Right forelimb (tissue), 1 donor: ENCODE measurements around the gene ZNF668.

Experiments used
- DNase-seq: peaks from one replicate; pipeline ENCODE4 v3.0.0-alpha.2; 2018

ZNF668 gene

DNA sequence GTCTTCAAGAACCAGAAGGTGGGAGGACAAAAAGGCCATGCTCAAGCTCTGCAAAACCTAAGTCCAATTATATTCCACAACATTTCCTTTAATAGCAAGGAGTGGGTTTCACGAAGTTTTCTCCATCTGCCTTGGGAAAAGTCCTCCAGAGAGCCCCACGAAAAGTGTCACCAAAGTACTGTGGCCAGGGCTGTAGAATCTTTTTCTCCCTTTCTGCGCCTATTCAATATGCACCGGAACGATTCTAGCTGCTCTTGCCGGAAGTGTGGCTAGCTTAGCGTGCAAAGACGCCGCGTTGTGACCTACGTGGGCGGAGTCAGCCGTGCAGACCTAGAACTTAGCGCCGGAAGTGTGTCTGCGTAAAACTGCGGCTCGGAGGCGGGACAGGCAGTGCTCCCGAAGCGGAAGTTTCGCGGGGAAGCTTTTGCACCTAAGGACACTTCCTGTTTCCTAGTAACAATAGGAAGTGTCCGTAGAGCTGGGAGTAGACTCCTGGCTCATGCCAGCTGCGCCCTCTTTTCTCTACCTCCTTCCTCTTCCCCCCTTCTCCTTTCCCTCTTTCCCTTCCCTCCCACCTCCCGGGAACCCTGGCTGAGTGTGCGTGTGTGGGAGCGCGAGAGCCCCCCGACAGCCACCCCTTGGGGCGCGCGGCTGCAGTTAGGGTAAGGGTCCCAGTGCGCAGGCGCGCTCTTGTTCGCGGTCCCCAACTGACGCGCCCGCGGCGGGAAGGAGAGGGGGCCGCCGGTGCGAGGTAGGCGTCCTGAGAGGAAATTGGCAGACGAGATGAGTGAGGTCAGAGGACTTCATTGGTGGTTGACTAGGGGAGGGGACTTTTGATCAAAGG is at the start of gene ZNF668, which contains the start of gene ZNF646:
Gene ZNF668 (minus strand): TSS at position 271 of the 844 bp plus-strand sequence. CDS start 9,781 bp downstream, outside the sequence.
Gene ZNF646 (plus strand): TSS at position 453 of the 844 bp plus-strand sequence. CDS start 1,903 bp downstream, outside the sequence.
- DNase-seq, result peak; percentile 97

DNA sequence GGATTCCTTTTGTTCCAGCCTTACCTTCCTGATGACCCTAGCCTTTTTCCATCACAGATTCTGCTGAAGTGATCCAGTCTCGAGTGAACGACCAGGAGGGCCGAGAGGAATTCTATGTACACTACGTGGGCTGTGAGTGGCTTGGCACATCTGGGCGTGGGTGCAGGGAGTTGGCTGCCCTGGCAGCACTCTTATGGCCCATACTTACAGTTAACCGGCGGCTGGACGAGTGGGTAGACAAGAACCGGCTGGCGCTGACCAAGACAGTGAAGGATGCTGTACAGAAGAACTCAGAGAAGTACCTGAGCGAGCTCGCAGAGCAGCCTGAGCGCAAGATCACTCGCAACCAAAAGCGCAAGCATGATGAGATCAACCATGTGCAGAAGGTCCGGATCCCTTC is 46.1 kb upstream of the ZNF668 start:
- no peak for DNase-seq

DNA sequence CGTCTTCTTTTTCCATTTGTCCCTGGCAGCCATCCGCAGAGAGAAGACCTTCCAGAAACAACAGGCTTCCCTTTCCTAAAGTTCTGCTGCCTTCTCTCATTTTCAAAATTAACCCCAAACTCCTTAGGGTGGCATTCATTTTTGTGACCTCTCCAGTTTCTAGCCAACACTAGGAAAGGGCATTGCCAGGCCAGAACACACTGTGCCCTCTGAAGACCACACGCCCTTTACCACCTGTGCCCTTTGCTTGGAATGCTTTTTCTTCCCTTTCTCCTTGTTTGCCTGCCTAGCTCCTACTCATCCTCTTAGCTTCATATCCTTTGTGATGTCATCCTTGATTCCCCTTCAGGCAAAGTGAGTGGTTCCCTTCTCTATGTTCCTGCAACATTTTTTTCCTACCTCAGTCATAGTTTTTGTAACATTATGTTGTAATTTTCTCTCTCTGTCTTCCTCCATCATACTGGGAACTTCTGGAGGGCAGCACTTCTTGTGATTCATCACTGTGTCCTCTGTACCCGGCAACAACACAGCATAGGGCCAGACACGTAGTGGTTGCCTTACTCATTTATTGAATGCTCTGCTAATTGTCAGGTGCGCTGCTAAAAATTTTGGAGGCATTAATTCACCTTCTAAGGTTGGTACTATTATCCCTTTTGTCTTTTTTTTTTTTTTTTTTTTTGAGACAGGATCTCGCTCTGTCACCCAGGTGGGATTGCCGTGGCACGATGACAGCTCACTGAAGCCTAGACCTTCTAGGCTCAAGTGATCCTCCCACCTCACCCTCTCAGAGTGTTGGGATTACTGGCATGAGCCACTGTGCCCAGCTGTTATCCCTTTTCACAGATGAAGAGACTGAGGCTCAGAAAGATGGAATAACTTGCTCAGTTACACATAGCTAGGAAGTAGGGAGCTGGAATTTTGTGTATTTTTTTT is 44.4 kb upstream of the ZNF668 start:
- DNase-seq, result no peak

DNA sequence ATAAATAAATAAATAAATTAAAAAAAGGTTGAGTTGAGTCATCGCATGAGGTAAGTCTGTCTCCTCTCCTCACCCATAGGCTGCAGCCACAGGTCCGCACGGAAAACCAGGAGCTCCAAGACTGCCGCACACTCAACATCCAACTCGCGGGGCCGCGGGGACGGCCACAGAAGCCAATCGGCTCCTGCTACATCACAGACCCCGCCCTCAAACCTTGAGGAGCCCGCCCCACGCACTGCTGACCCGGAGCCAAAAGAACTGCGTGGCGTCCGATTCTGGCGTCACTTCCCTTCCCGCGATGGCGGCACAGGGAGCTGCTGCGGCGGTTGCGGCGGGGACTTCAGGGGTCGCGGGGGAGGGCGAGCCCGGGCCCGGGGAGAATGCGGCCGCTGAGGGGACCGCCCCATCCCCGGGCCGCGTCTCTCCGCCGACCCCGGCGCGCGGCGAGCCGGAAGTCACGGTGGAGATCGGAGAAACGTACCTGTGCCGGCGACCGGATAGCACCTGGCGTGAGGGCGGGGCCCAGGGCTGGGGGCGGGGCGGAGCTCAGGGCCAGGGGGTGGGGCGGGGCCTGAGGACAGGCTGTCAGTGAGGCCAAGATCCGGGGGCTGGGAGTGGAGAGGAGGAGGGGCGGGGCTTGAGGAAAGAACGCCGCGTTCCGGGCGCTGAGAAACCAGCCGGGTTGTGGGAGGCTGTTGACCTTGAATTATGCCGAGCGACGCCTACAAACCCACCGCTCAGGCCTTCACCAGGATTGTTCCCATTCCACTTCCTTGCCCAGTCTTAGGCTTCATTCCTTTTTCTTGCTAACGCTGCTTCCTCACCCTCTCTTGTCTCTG is 43.6 kb upstream of the ZNF668 start, which contains the start of gene KAT8:
Gene KAT8 (plus strand): TSS at position 281 of the 839 bp plus-strand sequence. CDS start 18 bp downstream, at position 299.
- DNase-seq, result peak; percentile 99

DNA sequence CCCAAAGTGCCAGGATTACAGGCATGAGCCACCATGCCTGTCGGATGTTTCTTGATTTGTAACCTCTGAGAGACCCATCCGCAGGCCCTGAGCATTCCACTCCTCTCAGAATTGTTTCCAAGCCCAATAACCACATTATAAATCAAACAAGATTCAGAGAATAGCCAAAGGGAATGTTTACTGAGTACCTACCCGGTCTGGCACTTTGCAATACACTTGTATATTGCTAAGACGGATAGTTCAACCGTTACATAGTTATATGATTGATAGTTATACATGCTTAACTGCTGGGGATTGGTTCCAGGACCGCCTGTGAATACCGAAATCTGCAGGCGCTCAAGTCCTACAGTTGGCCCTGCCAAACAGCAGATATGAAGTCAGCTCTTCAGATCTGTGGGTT is 40.4 kb upstream of the ZNF668 start:
- no peak for DNase-seq

DNA sequence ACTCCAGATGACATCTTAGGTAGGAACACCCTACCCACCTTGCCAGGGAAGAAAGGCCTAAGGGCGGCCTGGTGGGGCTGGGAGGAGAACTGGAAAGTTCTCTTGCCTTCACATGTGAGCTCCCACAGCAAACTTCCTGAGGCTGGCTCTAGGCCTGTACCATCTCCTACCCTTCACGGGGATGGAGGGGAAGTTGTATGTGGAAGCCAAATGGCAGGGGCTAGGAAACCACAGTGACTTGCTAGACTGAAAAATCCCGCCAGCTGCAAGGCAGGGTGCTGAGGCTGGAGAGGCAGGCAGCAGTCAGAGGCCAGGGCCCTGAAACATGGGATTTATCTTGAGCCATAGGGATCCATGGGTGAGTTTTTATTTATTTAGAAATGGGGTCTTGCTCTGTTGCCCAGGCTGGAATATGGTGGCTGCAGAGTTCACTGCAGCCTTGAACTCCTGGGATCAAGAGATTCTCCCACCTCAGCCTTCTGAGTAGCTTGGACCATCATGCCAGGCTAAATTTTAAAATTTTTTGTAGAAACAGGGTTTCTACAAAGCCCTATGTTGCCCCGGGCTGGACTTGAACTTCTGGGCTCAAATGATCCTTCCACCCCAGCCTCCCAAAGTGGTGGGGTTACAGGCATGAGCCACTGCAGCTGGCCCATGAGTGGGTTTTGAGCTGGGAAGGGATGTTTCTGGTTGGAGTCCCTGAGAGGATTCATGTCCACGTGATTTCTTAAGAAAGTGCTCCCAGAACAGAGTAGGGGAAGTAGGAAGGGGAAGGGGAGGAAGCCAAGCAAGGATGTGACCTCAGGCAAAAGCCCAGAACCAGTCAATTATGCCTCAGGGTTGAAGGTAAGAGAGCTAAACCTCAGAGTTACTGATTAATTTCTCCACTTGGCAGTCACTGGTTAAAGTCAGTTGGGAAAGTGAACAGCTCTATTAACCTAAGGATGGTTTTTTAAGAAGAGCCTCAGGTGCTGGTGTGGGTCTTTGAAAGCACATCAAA is 39.4 kb upstream of the ZNF668 start:
- no peak for DNase-seq

DNA sequence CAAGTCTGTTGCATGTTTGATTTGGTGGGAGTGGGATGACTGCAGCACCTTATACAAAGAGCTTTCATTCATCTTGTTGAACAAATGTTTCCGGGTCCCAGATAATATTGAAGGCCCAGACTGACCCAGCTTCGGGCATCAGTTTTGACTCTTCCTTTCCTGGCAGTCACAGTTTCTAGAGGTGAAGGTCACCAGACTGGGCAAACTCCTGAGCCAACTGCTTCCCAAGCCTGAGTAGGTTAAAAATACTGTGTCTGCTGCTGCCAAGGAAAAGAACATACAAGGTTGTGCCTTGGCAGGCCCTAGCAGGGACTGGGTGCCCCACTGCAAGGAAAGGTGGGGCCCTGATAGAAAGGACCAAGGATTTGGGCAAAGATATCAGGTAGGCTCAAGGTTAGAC is 38.7 kb upstream of the ZNF668 start:
- no peak for DNase-seq

DNA sequence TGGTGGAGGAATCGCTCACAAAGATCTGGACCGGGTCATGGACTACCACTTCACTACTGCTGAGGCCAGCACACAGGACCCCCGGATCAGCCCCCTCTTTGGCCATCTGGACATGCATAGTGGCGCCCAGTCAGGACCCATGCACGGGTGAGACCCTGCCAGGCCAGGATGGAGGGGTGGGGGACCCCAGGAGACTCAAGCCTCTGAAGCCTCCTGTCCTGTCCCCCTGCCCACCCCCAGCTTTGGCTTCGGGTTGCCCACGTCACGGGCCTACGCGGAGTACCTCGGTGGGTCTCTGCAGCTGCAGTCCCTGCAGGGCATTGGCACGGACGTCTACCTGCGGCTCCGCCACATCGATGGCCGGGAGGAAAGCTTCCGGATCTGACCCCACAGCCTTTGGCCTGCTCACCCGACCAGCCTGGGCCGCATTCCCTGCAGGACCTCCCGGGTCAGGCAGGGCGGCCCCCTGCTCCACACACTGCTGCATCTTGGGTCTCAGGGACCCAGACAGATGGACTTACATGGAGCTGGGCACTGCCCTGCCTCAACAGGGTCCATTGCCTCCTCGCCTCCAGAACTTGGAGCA is 37.9 kb upstream of the ZNF668 start:
- no peak for DNase-seq

DNA sequence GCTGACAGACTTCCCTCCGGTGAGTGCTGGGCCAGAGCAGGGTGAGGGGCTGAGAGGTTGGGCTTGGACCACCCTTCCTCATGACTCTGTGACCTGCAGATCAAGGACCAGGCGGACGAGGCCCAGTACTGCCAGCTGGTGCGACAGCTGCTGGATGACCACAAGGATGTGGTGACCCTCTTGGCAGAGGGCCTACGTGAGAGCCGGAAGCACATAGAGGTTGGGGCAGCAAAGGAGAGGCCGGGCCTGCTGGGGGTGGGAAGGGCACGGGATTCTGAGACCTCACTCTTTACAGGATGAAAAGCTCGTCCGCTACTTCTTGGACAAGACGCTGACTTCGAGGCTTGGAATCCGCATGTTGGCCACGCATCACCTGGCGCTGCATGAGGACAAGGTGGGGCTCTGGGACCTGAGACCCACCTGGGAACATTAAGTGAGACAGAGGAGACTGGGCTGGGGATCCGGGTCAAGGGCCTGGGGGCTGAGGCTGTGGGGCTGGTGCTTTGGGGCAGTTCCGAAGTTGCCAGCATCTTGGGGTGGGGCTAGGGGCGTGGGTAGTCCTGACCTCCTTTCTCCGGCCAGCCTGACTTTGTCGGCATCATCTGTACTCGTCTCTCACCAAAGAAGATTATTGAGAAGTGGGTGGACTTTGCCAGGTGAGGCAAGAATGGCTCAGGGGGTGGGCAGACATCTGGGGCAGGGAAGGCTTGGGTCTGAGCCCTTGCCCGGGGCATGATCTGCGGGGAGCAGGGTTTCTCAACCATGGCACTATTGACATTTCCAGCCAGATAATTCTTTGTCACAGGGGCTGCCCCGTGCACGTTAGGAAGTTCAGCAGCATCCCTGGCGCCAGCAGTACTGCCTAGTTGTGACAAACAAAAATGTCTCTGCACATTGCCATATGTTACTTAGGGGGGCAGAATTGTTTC is 36.3 kb upstream of the ZNF668 start:
- DNase-seq, result no peak

DNA sequence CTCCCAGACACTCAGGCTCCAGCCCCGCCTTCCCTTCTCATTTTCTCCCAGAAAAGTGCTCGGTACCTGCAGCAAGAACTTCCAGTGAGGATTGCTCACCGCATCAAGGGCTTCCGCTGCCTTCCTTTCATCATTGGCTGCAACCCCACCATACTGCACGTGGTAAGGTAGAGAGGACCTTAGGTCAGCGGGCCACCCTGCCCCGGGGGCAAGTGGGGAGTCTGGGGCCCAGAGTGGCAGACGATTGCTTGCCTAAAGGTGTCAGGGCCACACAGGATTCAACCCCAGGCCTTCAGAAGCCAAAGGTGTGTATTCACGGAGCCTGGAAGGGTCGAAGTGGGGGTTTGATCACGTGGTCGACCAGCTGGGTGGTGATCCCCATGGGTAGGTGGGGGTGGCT is 35.6 kb upstream of the ZNF668 start:
- no peak for DNase-seq

DNA sequence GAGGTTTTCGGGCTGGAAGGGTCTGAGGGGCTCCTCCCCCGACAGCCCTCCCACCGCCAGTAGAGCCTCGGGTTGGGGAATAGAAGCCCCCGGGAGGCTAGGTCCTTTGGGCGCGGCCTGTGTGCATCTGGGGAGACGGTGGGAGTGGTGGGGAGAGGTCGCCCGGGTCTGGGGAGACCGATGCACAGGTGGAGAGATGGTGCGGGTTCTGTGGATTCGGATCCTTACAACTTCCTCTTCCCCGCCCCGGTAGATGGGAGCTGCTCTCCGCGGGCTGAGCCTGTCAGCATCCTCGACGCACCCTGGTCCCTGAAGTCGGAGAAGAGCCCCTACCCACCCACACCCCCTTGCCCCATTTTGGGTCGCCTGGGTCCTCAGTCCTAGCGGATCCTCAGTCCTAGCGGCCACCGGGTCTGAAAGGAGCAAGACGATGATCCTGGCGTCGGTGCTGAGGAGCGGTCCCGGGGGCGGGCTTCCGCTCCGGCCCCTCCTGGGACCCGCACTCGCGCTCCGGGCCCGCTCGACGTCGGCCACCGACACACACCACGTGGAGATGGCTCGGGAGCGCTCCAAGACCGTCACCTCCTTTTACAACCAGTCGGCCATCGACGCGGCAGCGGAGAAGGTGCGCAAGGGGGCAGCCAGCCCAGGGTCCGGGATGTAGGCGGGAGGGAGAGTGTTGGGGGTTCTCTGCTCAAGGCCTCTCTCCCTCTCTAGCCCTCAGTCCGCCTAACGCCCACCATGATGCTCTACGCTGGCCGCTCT is 34.9 kb upstream of the ZNF668 start:
- DNase-seq, result no peak

DNA sequence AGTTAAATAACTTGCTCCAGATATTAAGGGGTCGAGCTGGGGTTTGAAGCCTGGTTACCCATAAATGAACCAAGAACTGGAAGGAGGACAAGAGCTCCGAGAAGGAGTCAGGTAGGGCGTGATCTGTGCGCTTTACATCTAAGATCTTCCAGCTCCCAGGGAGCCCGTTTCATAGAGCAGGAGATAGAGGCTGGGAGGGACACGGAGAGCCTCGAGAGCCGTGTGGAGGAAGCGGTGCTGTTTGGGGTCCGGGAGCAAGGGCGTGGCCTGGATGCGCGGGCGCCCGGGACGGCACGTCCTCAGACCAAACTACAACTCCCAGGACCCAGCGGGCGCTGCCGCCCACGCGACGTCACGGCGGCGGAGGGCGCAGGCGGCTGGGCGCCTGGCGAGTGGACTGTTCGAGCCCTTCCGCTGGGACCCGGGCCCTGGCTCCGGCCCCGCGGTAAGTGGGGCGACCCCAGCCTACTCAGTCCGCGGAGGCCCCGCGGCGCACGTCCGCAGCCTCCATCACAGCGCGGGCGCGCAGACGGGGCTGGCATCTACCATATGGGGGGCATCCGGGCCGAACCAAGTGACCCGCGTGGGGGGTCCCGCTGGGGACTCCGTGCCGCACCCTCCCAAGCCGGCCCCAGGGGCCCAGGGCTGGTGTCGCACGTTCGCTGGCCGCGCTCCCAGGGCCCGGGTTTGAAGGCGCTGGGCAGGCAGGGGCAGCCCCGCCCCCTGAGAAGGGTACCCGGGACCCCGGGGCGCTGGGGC is 34.2 kb upstream of the ZNF668 start, which contains the start of gene BCKDK:
Gene BCKDK (plus strand): TSS at position 352 of the 759 bp plus-strand sequence. CDS start 838 bp downstream, outside the sequence.
- DNase-seq, result peak; percentile 81

DNA sequence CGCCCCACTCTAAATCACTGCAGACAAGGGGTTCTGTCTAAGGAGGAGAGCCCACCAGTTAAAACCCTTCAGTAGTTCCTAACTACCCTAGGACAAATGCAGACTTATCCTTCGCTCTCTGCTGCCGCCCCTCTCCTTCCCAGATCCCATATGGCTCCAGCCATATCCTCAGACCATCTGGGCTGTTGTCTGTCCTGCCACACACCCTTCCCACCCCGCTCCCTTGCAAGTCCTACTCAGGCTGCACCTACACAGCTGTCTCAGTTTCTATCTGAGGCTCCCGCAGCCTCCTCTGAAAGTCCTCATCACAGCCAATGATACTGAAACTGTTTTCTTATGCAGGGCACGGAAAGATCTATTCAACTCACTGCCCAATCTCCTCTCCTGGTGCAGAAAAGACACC is 33.4 kb upstream of the ZNF668 start:
- DNase-seq, result no peak

DNA sequence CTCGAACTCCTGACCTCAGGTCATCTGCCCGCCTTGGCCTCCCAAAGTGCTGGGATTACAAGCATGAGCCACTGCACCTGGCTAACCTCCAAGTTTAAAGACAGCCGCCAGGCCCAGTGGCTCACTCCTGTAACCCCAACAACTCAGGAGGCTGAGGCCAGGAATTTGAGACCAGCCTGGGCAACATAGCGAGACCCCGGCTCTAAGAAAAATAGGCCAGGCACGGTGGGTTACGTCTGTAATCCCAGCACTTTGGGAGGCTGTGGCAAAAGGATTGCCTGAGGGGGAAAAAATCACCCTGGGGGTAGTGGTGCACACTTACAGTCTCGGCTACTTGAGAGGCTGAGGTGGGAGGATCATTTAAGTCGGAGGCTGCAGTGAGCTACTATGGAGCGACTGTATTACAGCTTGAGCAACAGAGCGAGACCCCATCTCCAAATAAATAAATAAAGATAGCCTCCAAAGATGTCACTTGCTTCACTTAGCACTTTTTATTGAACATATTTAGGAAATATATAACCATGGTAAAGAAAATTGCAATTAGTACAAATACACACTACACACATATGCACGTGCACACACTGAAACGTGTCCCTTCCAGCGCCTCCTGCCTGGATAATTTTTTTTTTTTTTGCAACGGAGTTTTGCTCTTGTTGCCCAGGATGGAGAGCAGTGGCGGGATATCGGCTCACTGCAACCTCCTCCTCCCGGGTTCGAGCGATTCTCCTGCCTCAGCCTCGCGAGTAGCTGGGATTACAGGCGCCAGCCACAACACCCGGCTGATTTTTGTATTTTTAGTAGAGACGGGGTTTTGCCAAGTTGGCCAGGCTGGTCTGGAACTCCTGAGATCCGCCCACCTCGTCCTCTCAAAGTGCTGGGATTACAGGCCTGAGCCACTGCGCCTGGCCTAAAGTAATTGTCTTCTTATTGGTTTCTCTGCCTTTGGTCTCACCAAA is 32.7 kb upstream of the ZNF668 start:
- no peak for DNase-seq

DNA sequence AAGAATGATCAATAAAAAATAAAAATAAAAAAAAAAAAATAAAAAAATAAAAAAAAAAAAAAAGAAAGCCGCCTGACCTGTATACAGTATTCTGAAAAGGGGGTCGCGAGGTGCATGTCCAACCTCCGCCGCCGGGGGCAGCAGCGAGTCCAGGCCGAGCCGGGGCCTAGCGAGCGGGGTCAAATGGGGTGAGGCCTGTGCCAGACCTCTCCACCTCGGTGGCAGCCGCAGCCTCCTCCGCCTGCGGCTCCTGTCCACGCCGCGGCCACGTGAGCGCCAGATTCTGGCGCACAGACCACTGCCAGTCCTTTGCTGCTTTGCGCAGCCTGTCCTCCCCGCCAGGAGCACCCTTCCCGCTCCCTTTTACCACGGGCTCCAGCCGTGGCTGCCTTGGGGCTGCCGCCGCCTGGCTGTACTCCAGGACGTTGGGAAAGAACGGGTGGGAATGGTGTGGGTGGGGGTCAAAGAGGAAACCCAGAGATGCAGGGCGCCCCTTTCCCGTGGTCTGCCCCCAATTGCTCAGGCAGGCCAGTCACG is 31.7 kb upstream of the ZNF668 start:
- DNase-seq, result peak; percentile 86
